ENCODE results near the gene CPED1.
"Not testable (repeated sequence)": the region's sequence is repeated elsewhere in the genome, so short reads cannot be mapped to it uniquely, and the experiment has no call there.

Gene CPED1

GRCh38 chr7:121101621-121102020, 113.1 kb downstream of the CPED1 start:
- DNase-seq: no peak

GRCh38 chr7:121102619-121103018, 114.1 kb downstream of the CPED1 start:
- peak; percentile 28 for DNase-seq

- no peak for DNase-seq
Measured at GRCh38 chr7:121103086-121103485, 114.6 kb downstream of the CPED1 start.

- no peak for DNase-seq
Measured at GRCh38 chr7:121103579-121103978, 115.1 kb downstream of the CPED1 start.

- DNase-seq: no peak
Measured at GRCh38 chr7:121105262-121105661, 116.8 kb downstream of the CPED1 start.

- DNase-seq: peak; percentile 59
Measured at GRCh38 chr7:121107923-121108498, 119.5 kb downstream of the CPED1 start.

GRCh38 chr7:121109145-121109544, 120.6 kb downstream of the CPED1 start:
- DNase-seq: no peak

- DNase-seq: no peak
Measured at GRCh38 chr7:121113288-121113687, 124.8 kb downstream of the CPED1 start.

GRCh38 chr7:121116396-121116795, 127.9 kb downstream of the CPED1 start:
- no peak for DNase-seq

- no peak for DNase-seq
Measured at GRCh38 chr7:121119047-121119446, 130.5 kb downstream of the CPED1 start.

- DNase-seq: no peak
Measured at GRCh38 chr7:121123032-121123431, 134.5 kb downstream of the CPED1 start.

GRCh38 chr7:121125454-121125853, 136.9 kb downstream of the CPED1 start:
- not testable (repeated sequence) for DNase-seq

- DNase-seq: no peak
Measured at GRCh38 chr7:121126201-121126600, 137.7 kb downstream of the CPED1 start.

GRCh38 chr7:121126801-121127534, 138.5 kb downstream of the CPED1 start:
- DNase-seq: peak; percentile 24

- peak; percentile 68 for DNase-seq
Measured at GRCh38 chr7:121132940-121133339, 144.4 kb downstream of the CPED1 start.

GRCh38 chr7:121133444-121133843, 144.9 kb downstream of the CPED1 start:
- DNase-seq: no peak

- no peak for DNase-seq
Measured at GRCh38 chr7:121137580-121137979, 149.1 kb downstream of the CPED1 start.

GRCh38 chr7:121138262-121138933, 149.9 kb downstream of the CPED1 start:
- peak; percentile 88 for DNase-seq

GRCh38 chr7:121139427-121139826, 150.9 kb downstream of the CPED1 start:
- no peak for DNase-seq

- DNase-seq: no peak
Measured at GRCh38 chr7:121140790-121141189, 152.3 kb downstream of the CPED1 start.

- no peak for DNase-seq
Measured at GRCh38 chr7:121151774-121152221, 163.3 kb downstream of the CPED1 start.

GRCh38 chr7:121153411-121153810, 164.9 kb downstream of the CPED1 start:
- DNase-seq: no peak

- no peak for DNase-seq
Measured at GRCh38 chr7:121153995-121154394, 165.5 kb downstream of the CPED1 start.

- no peak for DNase-seq
Measured at GRCh38 chr7:121156825-121157224, 168.3 kb downstream of the CPED1 start.

All from NCI-H146 (cell line).